HL-60 (cell line): ENCODE measurements around the gene IP6K1.

Experiments used
- DNase-seq, 2 experiments: peaks; one replicate each; pipeline ENCODE4 v3.0.0-alpha.2; 2010 to 2020; ENCODE audit warnings: low read depth in 1 of 2, low spot score in 1 of 2
- H3K27ac ChIP-seq: fragments of 250-450 bp; sonication (Bioruptor Pico); replicated peaks from 2 replicates; pipeline ENCODE4 v1.5.1; 2020; ENCODE audit warnings: mild to moderate bottlenecking, moderate library complexity
- H3K27me3 ChIP-seq: fragments of 250-450 bp; sonication (Bioruptor Pico); 2 replicates; pipeline ENCODE4 v1.5.1; 2021; ENCODE audit warnings: mild to moderate bottlenecking, moderate library complexity; ENCODE audit not compliant: insufficient read depth, poor library complexity, severe bottlenecking
- H3K4me3 ChIP-seq: replicated peaks from 2 replicates; pipeline ENCODE4 v1.5.1; 2011; ENCODE audit warnings: mild to moderate bottlenecking, control low read depth, low read length; ENCODE audit not compliant: insufficient read depth
- CTCF ChIP-seq: IDR thresholded peaks from one replicate; pipeline ENCODE4 v1.5.1; 2011; ENCODE audit warnings: low read length, control low read depth, inconsistent platforms; ENCODE audit not compliant: insufficient read depth
- GABPA ChIP-seq: IDR thresholded peaks from 2 replicates; pipeline ENCODE4 v1.6.1; 2012; ENCODE audit warnings: low read depth
- POLR2AphosphoS5 ChIP-seq: IDR thresholded peaks from 2 replicates; pipeline ENCODE4 v1.6.1; 2012; ENCODE audit warnings: low read depth
- REST ChIP-seq: IDR thresholded peaks from 2 replicates; pipeline ENCODE4 v1.6.1; 2012; ENCODE audit warnings: low read depth; ENCODE audit not compliant: insufficient replicate concordance
- SPI1 ChIP-seq: IDR thresholded peaks from 2 replicates; pipeline ENCODE4 v1.6.1; 2012; ENCODE audit warnings: low read depth, mild to moderate bottlenecking, borderline replicate concordance

Gene IP6K1

GRCh38 chr3:49745986-49746385 lies 40.4 kb downstream of the IP6K1 start:
- Histone ChIP-seq H3K27me3 (no peaks in the 10 kb centered on the region), H3K4me3 (no peak overlapping the region), H3K27ac (no peak overlapping the region)
- no peak for DNase-seq
- TF ChIP-seq GABPA (no peak), REST (no peak), SPI1 (no peak), POLR2AphosphoS5 (no peak)

DNA sequence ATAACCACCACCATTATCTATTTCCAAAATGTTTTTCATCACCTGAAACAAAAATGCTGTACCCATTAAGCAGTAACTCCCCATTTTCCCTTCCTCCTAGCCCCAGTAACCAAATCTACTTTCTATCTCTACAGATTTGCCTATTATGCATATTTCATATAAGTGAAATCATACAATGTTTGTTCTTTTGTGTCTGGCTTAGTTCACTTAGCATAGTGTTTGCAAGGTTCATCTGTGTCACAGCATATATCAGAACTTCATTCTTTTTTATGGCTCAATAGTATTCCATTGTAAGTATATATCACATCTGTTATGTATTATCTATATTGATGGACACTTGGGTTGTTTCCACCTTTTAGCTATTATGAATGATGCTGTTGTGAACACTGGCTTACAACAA lies 45.9 kb downstream of the IP6K1 start:
- no peaks in the 10 kb centered on the region for H3K27me3 ChIP-seq
- H3K4me3 ChIP-seq = no peak overlapping the region

DNA sequence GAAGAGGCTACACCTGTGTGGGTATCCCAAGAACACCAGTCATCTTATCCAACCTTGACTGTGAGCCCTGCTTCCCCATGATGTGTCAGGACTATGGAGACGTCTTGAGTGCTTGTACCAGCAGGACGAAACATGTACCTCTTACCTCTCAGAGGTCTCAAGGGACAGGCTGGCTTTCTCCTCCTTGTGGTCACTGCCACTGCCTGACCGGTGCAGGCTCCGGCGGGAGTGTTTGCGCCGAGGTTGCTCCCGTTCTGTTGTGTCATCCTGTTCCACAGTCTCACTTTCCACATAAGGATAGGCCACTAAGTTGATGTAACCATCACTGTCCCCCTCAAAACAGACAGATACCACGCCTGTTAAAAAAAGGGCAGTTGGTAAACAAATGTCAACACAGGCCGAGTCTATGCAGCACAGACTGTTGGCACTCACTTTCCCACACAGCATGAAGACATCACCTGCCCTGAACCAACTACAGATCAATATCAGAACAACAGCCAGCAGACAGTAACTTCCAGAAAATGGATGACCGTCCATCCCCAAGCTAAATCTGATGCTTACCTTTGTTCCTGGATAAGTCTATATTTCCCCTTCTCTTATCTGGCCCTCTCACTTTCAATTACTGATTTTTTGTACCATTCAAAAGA lies 48.2 kb downstream of the IP6K1 start:
- Histone ChIP-seq H3K27ac (no peak overlapping the region), H3K4me3 (no peak overlapping the region), H3K27me3 (no peaks in the 10 kb centered on the region)
- DNase-seq = no peak
- TF ChIP-seq REST (no peak), GABPA (no peak), POLR2AphosphoS5 (no peak), CTCF (no peak), SPI1 (no peak)

More for the DNA sequence above, 45.9 kb downstream of the IP6K1 start:
- no peak overlapping the region for H3K27ac ChIP-seq
- no peak for TF ChIP-seq GABPA
- DNase-seq = no peak

- TF ChIP-seq POLR2AphosphoS5 = no peak
- no peak for TF ChIP-seq CTCF
- no peak for TF ChIP-seq GABPA
- TF ChIP-seq REST = no peak
- TF ChIP-seq SPI1 = no peak
- DNase-seq = no peak
- no peaks in the 10 kb centered on the region for H3K27me3 ChIP-seq
- no peak overlapping the region for H3K4me3 ChIP-seq
- no peak overlapping the region for H3K27ac ChIP-seq
Observed at GRCh38 chr3:49734752-49735151, 51.6 kb downstream of the IP6K1 start.
